ENCODE results near the gene PLEKHN1.

GRCh38 chr1:979744-980072, 13.4 kb downstream of the PLEKHN1 start:
- no peak for TF ChIP-seq POLR2A (IDR thresholded peaks at IDR 0.05)
- no peak for TF ChIP-seq CTCF (IDR thresholded peaks at IDR 0.05)
- TF ChIP-seq EP300 (IDR thresholded peaks at IDR 0.05; ENCODE audit: low read depth) = no peak
- no peak for TF ChIP-seq POLR2AphosphoS5 (IDR thresholded peaks at IDR 0.05)

All from transverse colon (tissue), 4 donors.